NCI-H2081 treated with DMSO at 0.1 percent for 48 hours (cell line): ENCODE measurements around the gene TMEM273.

Experiments
- DNase-seq: peaks from one replicate; lab custom pipeline; 2025; lab: John Stamatoyannopoulos, UW

Gene TMEM273

GRCh38 chr10:49164559-49165188 lies 23.5 kb downstream of the TMEM273 start:
- DNase-seq: no peak

- DNase-seq: no peak
Measured at GRCh38 chr10:49163741-49164140, 24.4 kb downstream of the TMEM273 start.

DNA sequence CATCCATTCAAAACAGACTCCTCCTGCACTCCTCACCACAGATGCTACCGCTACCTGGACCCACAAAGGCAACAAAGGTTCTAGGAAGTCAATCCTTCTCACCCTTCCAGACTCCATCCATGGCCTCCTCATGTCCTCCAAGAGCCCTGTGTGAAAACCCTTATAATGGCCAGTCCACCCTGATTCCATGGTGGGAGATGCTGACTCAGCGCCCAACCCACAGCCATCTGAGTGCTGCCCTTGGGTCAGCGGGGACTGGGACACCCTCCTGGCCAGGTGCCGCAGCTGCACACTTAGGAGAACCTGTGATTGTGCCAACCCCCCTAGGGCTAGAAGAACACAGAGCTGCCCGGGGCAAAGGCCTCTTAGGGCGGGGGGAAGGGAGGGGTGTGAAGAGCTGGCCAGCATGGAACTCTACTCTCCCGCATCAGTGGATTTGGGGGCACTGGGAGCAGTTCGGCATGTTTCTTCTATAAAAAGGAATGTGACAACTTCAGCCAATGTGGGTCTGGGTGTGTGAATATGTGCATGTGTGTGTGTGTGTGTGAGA lies 25.4 kb downstream of the TMEM273 start:
- DNase-seq: no peak

- DNase-seq: no peak
Measured at GRCh38 chr10:49162063-49162462, 26.1 kb downstream of the TMEM273 start.

DNA sequence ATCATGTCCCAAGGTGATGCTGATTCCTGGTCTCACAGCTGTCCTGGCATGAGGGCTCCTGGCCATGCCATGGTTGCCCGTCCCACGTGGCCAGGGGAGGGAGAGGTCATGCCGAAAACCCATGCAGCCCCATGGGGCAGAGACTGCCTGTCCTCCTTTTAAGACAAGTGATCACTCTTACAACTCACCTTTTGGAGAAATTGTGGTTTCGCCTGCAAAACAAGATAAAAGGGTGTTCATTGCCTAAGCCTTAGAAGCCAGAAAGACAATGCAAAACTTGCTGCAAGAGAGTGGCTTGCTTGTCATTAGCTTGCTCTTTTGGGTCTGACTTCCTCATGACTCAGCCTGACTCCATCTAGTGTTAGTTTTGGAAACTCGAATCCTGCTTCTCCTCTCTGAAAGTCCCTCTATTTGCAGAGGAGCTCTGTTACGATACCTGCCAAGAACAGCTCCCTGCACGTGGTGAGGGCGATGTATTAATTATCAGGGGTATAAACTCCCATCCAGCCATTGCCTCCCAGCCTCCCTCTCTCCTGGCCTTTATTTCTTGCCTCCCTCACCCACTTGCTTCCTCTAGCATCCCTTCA lies 26.7 kb downstream of the TMEM273 start:
- DNase-seq: no peak

DNA sequence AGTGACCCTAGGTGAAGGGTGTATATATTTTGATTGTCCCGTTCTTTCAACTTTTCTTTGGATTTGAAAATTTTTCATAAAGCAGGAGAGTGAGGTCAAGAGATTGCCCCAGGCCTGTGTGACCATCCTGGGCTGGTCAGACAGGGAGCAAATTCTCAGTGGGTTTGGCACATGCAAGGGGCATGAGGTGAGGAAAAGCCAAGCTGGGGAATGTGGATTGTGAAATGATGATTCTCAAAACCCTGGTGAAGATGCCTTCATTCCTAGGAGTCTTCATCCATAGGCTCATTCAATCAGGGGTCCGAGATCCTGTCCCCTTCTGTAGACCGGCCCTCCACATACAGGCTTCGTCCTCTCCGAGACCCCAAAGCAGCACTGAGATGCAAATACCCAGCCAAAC lies 27.4 kb downstream of the TMEM273 start:
- no peak for DNase-seq

GRCh38 chr10:49160110-49160509 lies 28.1 kb downstream of the TMEM273 start:
- no peak for DNase-seq

DNA sequence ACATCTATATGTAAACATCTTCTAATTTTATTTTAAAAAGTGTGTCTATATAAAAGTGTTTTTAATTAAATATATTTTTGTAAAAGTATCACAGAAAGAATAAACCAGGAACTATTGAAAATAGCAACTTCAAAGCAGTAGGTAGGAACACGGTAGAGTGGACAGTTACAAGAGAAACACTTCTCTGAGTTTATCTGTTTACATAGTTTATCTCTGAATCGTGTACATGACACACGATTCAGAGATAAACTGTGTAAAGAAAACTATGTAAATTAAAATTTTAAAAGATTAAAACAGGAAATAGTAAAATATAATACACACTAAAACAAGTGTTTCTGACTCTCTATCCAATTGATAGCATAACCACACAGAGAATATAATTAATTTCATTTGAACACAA lies 29.3 kb downstream of the TMEM273 start:
- no peak for DNase-seq

GRCh38 chr10:49158404-49158803 lies 29.8 kb downstream of the TMEM273 start:
- no peak for DNase-seq

DNA sequence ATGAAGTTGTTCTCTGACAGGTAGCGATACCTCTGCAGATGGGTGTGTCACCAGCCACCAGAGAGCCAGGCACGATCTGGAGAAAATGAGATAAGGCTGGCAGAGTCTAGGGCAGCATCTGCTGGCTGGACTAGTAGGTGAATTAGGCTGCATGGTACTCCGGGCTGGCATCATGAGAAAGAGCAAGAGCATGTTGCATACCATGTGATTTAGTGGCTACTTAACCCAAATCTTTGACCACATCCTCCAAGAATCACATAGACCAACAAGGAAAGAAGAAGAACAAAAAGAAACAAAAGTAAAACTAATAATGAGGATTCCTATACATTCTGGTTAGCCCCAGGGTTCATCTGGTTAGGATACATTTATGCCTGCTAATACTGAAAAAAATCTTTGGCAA lies 31.0 kb downstream of the TMEM273 start:
- DNase-seq: no peak

GRCh38 chr10:49154641-49155040 lies 33.5 kb downstream of the TMEM273 start:
- no peak for DNase-seq

DNA sequence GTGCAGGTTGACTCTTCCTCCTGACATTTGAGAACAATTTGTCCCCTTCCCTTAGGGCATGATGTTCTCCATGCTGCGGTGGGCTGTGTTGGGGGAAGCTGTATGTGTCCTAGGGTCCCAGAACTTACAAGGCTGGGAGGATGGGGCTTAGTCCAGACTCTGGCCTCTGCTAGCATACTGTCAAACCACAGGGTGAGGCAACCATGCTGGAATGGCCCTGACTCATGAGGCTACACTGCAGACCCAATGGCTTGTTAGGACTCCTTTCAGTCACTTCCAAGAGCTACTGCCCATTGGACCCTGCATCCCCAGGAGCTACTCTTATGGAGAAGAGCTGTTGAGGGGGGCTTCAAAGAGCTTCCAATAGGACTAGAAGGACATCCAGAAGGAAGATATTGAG lies 34.2 kb downstream of the TMEM273 start:
- DNase-seq: no peak

GRCh38 chr10:49153115-49153514 lies 35.1 kb downstream of the TMEM273 start:
- no peak for DNase-seq

- DNase-seq: no peak
Measured at GRCh38 chr10:49152663-49153062, 35.5 kb downstream of the TMEM273 start.

- DNase-seq: no peak
Measured at GRCh38 chr10:49152037-49152436, 36.2 kb downstream of the TMEM273 start.

DNA sequence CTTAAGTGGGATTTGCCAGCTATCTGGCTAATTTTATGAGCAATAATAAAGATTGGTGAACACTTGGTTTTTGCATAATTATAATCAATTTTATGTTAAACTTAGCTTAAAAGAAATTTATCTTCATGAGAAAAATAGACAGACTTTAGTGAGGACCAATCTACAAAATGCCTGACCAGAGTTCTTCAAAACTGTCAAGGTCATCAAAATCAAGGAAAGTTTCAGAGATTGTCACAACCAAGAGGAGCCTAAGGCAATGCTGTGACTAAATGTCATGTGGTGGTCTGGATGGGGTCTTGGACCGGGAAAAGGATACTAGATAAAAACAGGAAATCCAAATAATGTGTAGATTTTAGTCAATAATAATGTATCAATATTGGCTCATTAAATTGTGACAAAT lies 36.7 kb downstream of the TMEM273 start:
- DNase-seq: no peak

- DNase-seq: no peak
Measured at GRCh38 chr10:49151025-49151445, 37.2 kb downstream of the TMEM273 start.

DNA sequence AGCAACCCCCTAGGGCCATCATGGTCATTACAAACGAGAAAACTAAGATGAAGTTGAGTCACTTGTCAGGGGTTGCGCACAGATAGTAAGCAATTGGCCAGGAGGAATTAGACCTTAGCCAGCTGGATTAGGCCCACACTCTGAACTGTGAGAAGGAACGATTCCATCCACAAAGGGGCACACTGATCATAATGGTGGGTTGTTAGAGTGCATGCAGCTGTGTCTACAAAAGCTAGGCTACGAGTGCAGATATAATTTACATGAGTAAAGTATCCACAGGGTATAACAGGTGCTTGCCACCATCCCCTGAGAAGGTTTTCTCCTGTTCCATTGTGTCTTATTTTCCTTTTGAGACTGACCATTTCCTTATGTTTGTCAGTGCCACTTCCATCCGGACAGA lies 37.8 kb downstream of the TMEM273 start:
- peak; percentile 65 for DNase-seq

DNA sequence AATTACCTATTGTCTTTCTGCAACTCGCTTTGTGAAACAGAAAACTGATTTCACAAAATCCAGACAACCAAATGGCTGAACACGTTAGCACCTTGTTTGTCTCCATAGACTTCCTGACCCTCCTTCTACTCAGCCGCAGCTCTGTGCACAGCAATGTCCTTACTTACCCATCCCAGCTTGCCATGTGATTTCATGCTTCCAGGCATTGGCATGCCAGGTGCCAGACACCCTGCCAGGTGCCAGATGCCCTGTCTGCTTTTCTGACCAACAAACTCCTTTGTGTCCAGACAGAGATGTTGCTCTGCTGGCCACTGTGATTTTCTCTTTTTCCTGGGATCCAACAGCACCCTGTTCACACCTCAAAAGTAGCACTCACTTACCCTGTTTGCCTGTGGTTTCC lies 38.3 kb downstream of the TMEM273 start:
- DNase-seq: no peak

DNA sequence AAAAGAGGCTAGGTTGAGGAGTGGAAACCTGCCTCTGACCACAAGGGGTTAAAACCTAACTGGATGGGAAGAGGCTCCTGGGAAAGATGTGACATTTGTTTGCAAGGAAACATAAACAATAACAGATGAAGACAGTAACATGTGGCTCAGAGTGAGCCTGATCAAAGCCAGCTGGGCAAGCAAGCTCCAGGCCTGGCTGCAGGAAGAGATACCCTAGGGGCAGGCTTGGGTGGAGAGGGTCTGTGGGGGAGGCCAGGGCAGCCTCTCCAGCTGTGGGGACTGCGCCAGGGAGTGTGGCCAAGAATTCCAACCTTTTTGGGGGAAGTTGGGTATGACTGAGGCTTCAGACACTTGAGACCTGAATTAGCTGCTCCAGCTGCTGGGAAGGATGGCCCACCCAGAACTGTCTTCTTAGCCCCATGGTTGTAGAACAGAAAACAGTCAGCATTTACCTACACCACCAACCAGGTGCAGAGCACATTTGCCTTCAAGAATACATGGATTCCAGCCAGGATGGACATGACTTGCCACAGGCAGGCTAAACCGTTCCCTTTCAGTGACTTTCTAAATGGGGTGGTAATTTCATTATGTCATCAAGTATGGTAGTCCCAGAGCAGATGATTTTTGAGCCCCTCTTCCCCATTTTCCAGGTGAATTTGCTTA lies 44.0 kb downstream of the TMEM273 start:
- DNase-seq: no peak

GRCh38 chr10:49143249-49143648 lies 44.9 kb downstream of the TMEM273 start:
- no peak for DNase-seq

DNA sequence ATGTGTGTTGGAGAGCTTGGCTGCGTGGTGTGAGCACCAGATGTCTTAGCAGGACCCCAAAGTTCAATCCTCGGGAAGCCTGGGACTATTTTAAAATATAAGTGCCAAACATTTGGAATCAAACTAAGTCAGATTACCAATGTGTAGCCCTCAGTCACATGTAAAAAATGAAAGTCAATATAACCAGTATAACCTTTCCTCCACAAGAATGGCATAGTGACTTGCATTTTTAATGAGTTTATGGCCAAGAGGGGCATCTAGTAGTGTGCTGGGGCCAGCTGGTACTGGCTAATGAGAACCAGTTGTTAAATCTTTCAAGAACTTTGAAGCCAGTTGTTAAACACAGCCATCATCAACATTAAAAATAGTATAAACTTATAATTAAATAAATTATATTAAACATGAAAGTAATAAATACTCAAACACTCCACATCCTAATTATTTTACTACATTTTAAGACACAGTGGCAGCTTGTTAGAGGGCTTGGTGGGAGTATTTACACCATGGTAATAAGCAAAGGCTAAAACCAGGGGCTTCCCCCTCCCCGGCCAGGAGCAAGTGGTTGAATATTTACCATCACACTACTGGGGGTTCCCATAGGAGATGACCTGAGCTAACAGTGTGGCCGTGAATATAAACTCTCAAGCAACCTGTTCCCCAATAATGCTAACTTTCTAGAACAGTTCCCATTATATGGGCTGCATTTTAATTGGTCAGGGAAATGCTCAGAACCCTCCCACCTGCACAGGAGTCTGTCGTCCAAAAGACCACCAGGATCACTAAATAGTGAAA lies 46.5 kb downstream of the TMEM273 start:
- no peak for DNase-seq
